ENCODE results near the gene LIN9. TPM values are rescaled to one million over a fixed set of nuclear protein-coding genes. Genes with fewer than 3 reads are reported as not detected.

The LIN9 gene
- total and polyA plus RNA-seq, 10 of the 15 experiments (the other 5 are each of a cell fraction or from before 2014, with no cell fraction given), result 5.9 to 13.5 (median 8.3) TPM

- ChIA-PET CTCF (interaction anchor here (1.1 kb wide), 1 partner anchor 21 kb away, joined by 3 read pairs; no protein-coding TSS in a partner anchor), RAD21 (ENCODE audit: unreplicated experiment) (no interaction called here), POLR2A (no interaction called here), SMC1A (ENCODE audit: uncharacterized antibody, unreplicated experiment) (no interaction called here)
- WGBS (ENCODE audit: insufficient coverage, insufficient replicate concordance, low lambda C conversion rate, missing lambda C conversion rate), result 50% methylated on average over 15 of the region's 15 CpGs
- ATAC-seq (no peak), DNase-seq (ENCODE audit: low read depth, low spot score) (no peak), FAIRE-seq (no peak)
- Histone ChIP-seq H3K4me3 (no peak overlapping the region), H3K27ac (ENCODE audit: control insufficient read depth, insufficient read depth) (no peak overlapping the region), H3K36me3 (ENCODE audit: control insufficient read depth in 2 of 2, insufficient read depth in 2 of 2, low read length in 1 of 2) (peaks cover 0 to 21% of the 10 kb centered on the region in 2 experiments; a peak in 3 of 4 replicates), H3K9ac (ENCODE audit: control insufficient read depth, insufficient read depth, low read length) (no peak overlapping the region), H3K9me3 (replicated peaks; ENCODE audit: control insufficient read depth, insufficient read depth, low read length) (no peaks in the 10 kb centered on the region), H4K20me1 (ENCODE audit: control insufficient read depth, insufficient read depth) (no peaks in the 10 kb centered on the region), H3K4me2 (ENCODE audit: control insufficient read depth, insufficient read depth) (no peak overlapping the region), H2AFZ (ENCODE audit: control insufficient read depth, low read depth, low read length) (no peak overlapping the region), H3K27me3 (replicated peaks in 1 of 2; ENCODE audit: control insufficient read depth in 2 of 2, insufficient read depth in 2 of 2, low read length in 1 of 2) (no peaks in the 10 kb centered on the region), H3K4me1 (ENCODE audit: control insufficient read depth, insufficient read depth, low read length) (peaks cover 31% of the 10 kb centered on the region), H3K79me2 (ENCODE audit: control insufficient read depth, insufficient read depth, low read length) (no peaks in the 10 kb centered on the region)
- intact Hi-C loops (cut with micrococcal nuclease; ENCODE audit: unreplicated experiment) (no loop called here), in situ Hi-C loops (cut with MboI) (no loop called here)
- BruUV-seq (replicated peaks), result no TSS peak
- TF ChIP-seq NRF1 (conservative IDR thresholded peaks at IDR 0.05; ENCODE audit: low read depth, low read length) (no peak), SMAD1 (IDR thresholded peaks at IDR 0.05; ENCODE audit: low read depth, partially characterized antibody) (no peak), ATF7 (IDR thresholded peaks at IDR 0.05; ENCODE audit: low read depth) (no peak), TCF7 (IDR thresholded peaks at IDR 0.05; ENCODE audit: borderline replicate concordance) (no peak), NKRF (conservative IDR thresholded peaks at IDR 0.05) (no peak), CREB1 (IDR thresholded peaks at IDR 0.05; ENCODE audit: low read depth) (no peak), MEF2A (IDR thresholded peaks at IDR 0.05; ENCODE audit: insufficient read depth, low read depth, low read length) (no peak), CEBPB (IDR thresholded peaks at IDR 0.05; ENCODE audit: borderline replicate concordance in 1 of 2, low read depth in 2 of 2, low read length in 2 of 2) (no peak), ZBTB33 (IDR thresholded peaks at IDR 0.05) (no peak), ZNF207 (IDR thresholded peaks at IDR 0.05; ENCODE audit: borderline replicate concordance) (no peak), ZBTB40 (IDR thresholded peaks at IDR 0.05; ENCODE audit: borderline replicate concordance) (no peak), PAX8 (IDR thresholded peaks at IDR 0.05) (no peak)
Measured at GRCh38 chr1:226353698-226354525, 44.9 kb upstream of the LIN9 start.

Data from GM12878 (cell line).